ENCODE measurements around the gene TMPO. TPM values are rescaled to one million over a fixed set of nuclear protein-coding genes. Genes with fewer than 3 reads are reported as not detected.

The TMPO gene
- total and polyA plus RNA-seq, 2 of the 4 experiments (the other 2 are of a cell fraction), result 30.0 to 62.0 TPM

GRCh38 chr12:98591209-98591608 is 75.8 kb downstream of the TMPO start:
- peak; percentile 32 for DNase-seq
- dilution Hi-C loops (cut with HindIII; ENCODE audit: low sequenced_read_pairs, unreplicated experiment) (no loop called here), in situ Hi-C loops (cut with MboI; ENCODE audit: low sequenced_read_pairs) (no loop called here), intact Hi-C loops (cut with micrococcal nuclease) (loop anchor here (1.0 to 5.0 kb wide), 4 partner anchors 59 to 166 kb away; partner anchors contain the start of gene TMPO)
- POLR2A ChIA-PET (ENCODE audit: unreplicated experiment), result no interaction called here
- Histone ChIP-seq H2AK5ac (ENCODE audit: low read depth, low read length) (no peak overlapping the region), H2AFZ (replicated peaks; ENCODE audit: low read length, poor library complexity) (peak overlapping the region; percentile 53), H3K56ac (ENCODE audit: extremely low read depth, insufficient read depth, low read length) (no peak overlapping the region), H3K4me2 (ENCODE audit: low read depth, low read length) (no peak overlapping the region), H3K4me3 (ENCODE audit: insufficient read depth, low read depth, low read length) (no peak overlapping the region), H2BK15ac (ENCODE audit: low read depth, low read length) (no peak overlapping the region), H3K9ac (ENCODE audit: low read depth, low read length) (no peak overlapping the region), H3K18ac (ENCODE audit: low read depth, low read length) (no peak overlapping the region), H3K79me1 (ENCODE audit: low read depth in 1 of 2, low read length in 2 of 2) (peaks cover 0 to 11% of the 10 kb centered on the region in 2 experiments; a peak in 2 of 4 replicates), H2BK120ac (ENCODE audit: low read depth, low read length) (no peak overlapping the region), H4K20me1 (ENCODE audit: insufficient read depth, low read length) (peaks cover 24% of the 10 kb centered on the region), H4K5ac (ENCODE audit: low read depth, low read length) (no peak overlapping the region), H2BK20ac (ENCODE audit: low read depth, low read length) (no peak overlapping the region), H3K23ac (ENCODE audit: low read depth, low read length) (no peak overlapping the region), H3K36me3 (ENCODE audit: control insufficient read depth, insufficient read depth, low read length) (peaks cover 6% of the 10 kb centered on the region), H3K9me3 (ENCODE audit: control insufficient read depth, insufficient read depth, low read length) (no peaks in the 10 kb centered on the region), H4K8ac (ENCODE audit: low read depth in 2 of 2, low read length in 2 of 2) (0 out of 4 replicates have a peak overlapping the region, but pooled peaks of 1 of the 2 experiments have one; percentile 18), H2AK9ac (replicated peaks; ENCODE audit: low read depth, low read length, poor library complexity) (no peak overlapping the region), H3K9me1 (ENCODE audit: insufficient read depth, low read length) (peaks cover 8% of the 10 kb centered on the region; the same call in 1 of the 2 replicates), H4K91ac (ENCODE audit: insufficient read depth, low read depth, low read length) (no peak overlapping the region), H3K4me1 (ENCODE audit: control insufficient read depth, insufficient read depth, low read length) (peaks cover 2% of the 10 kb centered on the region; the same call in 1 of the 2 replicates), H3K4ac (ENCODE audit: low read depth, low read length) (no peak overlapping the region), H3K27me3 (ENCODE audit: control insufficient read depth, insufficient read depth, low read length) (no peaks in the 10 kb centered on the region), H2BK5ac (ENCODE audit: low read depth, low read length, poor library complexity, severe bottlenecking) (no peak overlapping the region), H3K14ac (replicated peaks; ENCODE audit: low read depth, low read length) (no peak overlapping the region), H3K27ac (ENCODE audit: insufficient read depth, low read length) (no peak overlapping the region)
- TF ChIP-seq CHD1 (IDR thresholded peaks at IDR 0.05; ENCODE audit: low read depth, low read length) (no peak), MXI1 (IDR thresholded peaks at IDR 0.05; ENCODE audit: borderline replicate concordance, low read depth, low read length) (no peak), CTCF (conservative IDR thresholded peaks at IDR 0.05; ENCODE audit: low read depth, low read length) (peak; percentile 33; the same call in 1 of the 2 replicates), RAD21 (IDR thresholded peaks at IDR 0.05; ENCODE audit: low read length) (0 out of 2 replicates have a peak, but pooled peaks have one; percentile 17)
- CTCF ChIA-PET, result interaction anchor here (1.2 kb wide), 1 partner anchor 24 kb away, joined by 5 read pairs; no protein-coding TSS in a partner anchor
- WGBS, 2 experiments (ENCODE audit: extremely low coverage in 2 of 2, insufficient read length in 1 of 2), result no CpG with 5 or more reads among the region's 4 CpGs
- peak; percentile 4; the same call in 1 of the 2 replicates for ATAC-seq (ENCODE audit: low read depth)
- no TSS peak for BruUV-seq (replicated peaks)
